ENCODE results near the gene CAPN5. TPM values are rescaled to one million over a fixed set of nuclear protein-coding genes. Genes with fewer than 3 reads are reported as not detected.
A peak's percentile ranks its signal among the peaks of the same experiment; 100 is the strongest.

CAPN5 gene
- total and polyA plus RNA-seq, 2 of the 13 experiments (the other 11 are each of a cell fraction or from before 2014, with no cell fraction given) = 0.27 to 1.2 TPM

GRCh38 chr11:77127920-77128691, 61.3 kb downstream of the CAPN5 start, which contains the start of gene MYO7A (continued):
- no peak; the same call in 1 of the 2 replicates for TF ChIP-seq ZNF350 (CRISPR knock-in tag; IDR thresholded peaks at IDR 0.05; ENCODE audit: borderline replicate concordance, low read depth)
- no peak for TF ChIP-seq PTBP1 (IDR thresholded peaks at IDR 0.05; ENCODE audit: low read depth, low read length, poor library complexity, severe bottlenecking)
- TF ChIP-seq ARID2 (CRISPR knock-in tag; IDR thresholded peaks at IDR 0.05; ENCODE audit: borderline replicate concordance) = no peak
- TF ChIP-seq YY1 (IDR thresholded peaks at IDR 0.05; ENCODE audit: insufficient read depth, insufficient replicate concordance, low read depth, low read length) = peak; percentile 21
- TF ChIP-seq ZNF839 (CRISPR knock-in tag; IDR thresholded peaks at IDR 0.05; ENCODE audit: borderline replicate concordance) = no peak
- peak; percentile 76; the same call in 1 of the 2 replicates for TF ChIP-seq KDM2A (CRISPR knock-in tag; IDR thresholded peaks at IDR 0.05; ENCODE audit: borderline replicate concordance, low read depth)
- TF ChIP-seq GLI4 (CRISPR knock-in tag; IDR thresholded peaks at IDR 0.05; ENCODE audit: borderline replicate concordance) = 0 out of 2 replicates have a peak, but pooled peaks have one; percentile 40
- no peak for TF ChIP-seq CREBL2 (CRISPR knock-in tag; IDR thresholded peaks at IDR 0.05; ENCODE audit: borderline replicate concordance)
- no peak for TF ChIP-seq ZNF225 (CRISPR knock-in tag; IDR thresholded peaks at IDR 0.05)
- TF ChIP-seq SATB2 (CRISPR knock-in tag; IDR thresholded peaks at IDR 0.05) = no peak
- TF ChIP-seq ZNF747 (CRISPR knock-in tag; IDR thresholded peaks at IDR 0.05; ENCODE audit: borderline replicate concordance) = peak; percentile 74; the same call in 1 of the 2 replicates
- TF ChIP-seq NFYB (CRISPR knock-in tag; IDR thresholded peaks at IDR 0.05) = 0 out of 2 replicates have a peak, but pooled peaks have one; percentile 17
- TF ChIP-seq GZF1 (CRISPR knock-in tag; IDR thresholded peaks at IDR 0.05) = no peak
- TF ChIP-seq XRCC5 (optimal IDR thresholded peaks at IDR 0.05; ENCODE audit: low read length) = peak; percentile 36
- no peak for TF ChIP-seq ELK4 (CRISPR knock-in tag; IDR thresholded peaks at IDR 0.05; ENCODE audit: borderline replicate concordance)
- no peak for TF ChIP-seq TMF1 (CRISPR knock-in tag; IDR thresholded peaks at IDR 0.05; ENCODE audit: low read depth)
- no peak for TF ChIP-seq SMAD1 (CRISPR knock-in tag; IDR thresholded peaks at IDR 0.05; ENCODE audit: borderline replicate concordance, low read depth)
- TF ChIP-seq ARNT2 (CRISPR knock-in tag; IDR thresholded peaks at IDR 0.05; ENCODE audit: low read depth) = no peak; the same call in 1 of the 2 replicates
- no peak for TF ChIP-seq PHB2 (IDR thresholded peaks at IDR 0.05; ENCODE audit: partially characterized antibody)
- no peak for TF ChIP-seq FOXJ3 (CRISPR knock-in tag; IDR thresholded peaks at IDR 0.05; ENCODE audit: borderline replicate concordance)
- TF ChIP-seq TARDBP (CRISPR knock-in tag; IDR thresholded peaks at IDR 0.05) = peak; percentile 65; the same call in 1 of the 2 replicates
- TF ChIP-seq ZNF136 (CRISPR knock-in tag; IDR thresholded peaks at IDR 0.05; ENCODE audit: low read depth) = 0 out of 2 replicates have a peak, but pooled peaks have one; percentile 8
- TF ChIP-seq CAMTA2 (CRISPR knock-in tag; IDR thresholded peaks at IDR 0.05; ENCODE audit: borderline replicate concordance) = no peak
- 0 out of 2 replicates have a peak, but pooled peaks have one; percentile 24 for TF ChIP-seq ZNF232 (CRISPR knock-in tag; IDR thresholded peaks at IDR 0.05; ENCODE audit: borderline replicate concordance)
- TF ChIP-seq ZSCAN29 (CRISPR knock-in tag; conservative IDR thresholded peaks at IDR 0.05) = 0 out of 2 replicates have a peak, but pooled peaks have one; percentile 12
- TF ChIP-seq ATF3 (CRISPR knock-in tag; IDR thresholded peaks at IDR 0.05) = peak; percentile 83
- peak; percentile 58; the same call in 1 of the 2 replicates for TF ChIP-seq ZMYM4 (CRISPR knock-in tag; IDR thresholded peaks at IDR 0.05)
- TF ChIP-seq SCMH1 (CRISPR knock-in tag; IDR thresholded peaks at IDR 0.05; ENCODE audit: borderline replicate concordance) = no peak
- TF ChIP-seq MAFG (CRISPR knock-in tag; IDR thresholded peaks at IDR 0.05) = no peak

Data from HepG2 (cell line).